GM12865 (cell line): ENCODE measurements around the gene TBL1XR1.
A peak's percentile ranks its signal among the peaks of the same experiment; 100 is the strongest.

Experiments
- DNase-seq: peaks from one replicate; pipeline ENCODE4 v3.0.0; 2010; ENCODE audit warnings: low read depth
- H3K4me3 ChIP-seq: 2 replicates; pipeline ENCODE4 v1.5.1; 2011; ENCODE audit warnings: mild to moderate bottlenecking, low read depth, low read length, control low read depth
- TF ChIP-seq, protein P1 (sequence below): IDR thresholded peaks from 2 replicates; pipeline ENCODE4 v1.5.1; 2011; ENCODE audit warnings: low read length, control low read depth, low read depth, inconsistent platforms; ENCODE audit not compliant: insufficient read depth; ENCODE audit errors: missing control alignments

The TBL1XR1 gene

GRCh38 chr3:177197041-177197726 is at the start of gene TBL1XR1:
Gene TBL1XR1, minus strand, starts transcription at chr3:177197482. Its CDS starts 132,505 bp downstream, at chr3:177064977.
- H3K4me3 ChIP-seq: peak within 1 kb of the TSS; percentile 74
- DNase-seq: peak; percentile 95
- TF ChIP-seq, protein P1, sequence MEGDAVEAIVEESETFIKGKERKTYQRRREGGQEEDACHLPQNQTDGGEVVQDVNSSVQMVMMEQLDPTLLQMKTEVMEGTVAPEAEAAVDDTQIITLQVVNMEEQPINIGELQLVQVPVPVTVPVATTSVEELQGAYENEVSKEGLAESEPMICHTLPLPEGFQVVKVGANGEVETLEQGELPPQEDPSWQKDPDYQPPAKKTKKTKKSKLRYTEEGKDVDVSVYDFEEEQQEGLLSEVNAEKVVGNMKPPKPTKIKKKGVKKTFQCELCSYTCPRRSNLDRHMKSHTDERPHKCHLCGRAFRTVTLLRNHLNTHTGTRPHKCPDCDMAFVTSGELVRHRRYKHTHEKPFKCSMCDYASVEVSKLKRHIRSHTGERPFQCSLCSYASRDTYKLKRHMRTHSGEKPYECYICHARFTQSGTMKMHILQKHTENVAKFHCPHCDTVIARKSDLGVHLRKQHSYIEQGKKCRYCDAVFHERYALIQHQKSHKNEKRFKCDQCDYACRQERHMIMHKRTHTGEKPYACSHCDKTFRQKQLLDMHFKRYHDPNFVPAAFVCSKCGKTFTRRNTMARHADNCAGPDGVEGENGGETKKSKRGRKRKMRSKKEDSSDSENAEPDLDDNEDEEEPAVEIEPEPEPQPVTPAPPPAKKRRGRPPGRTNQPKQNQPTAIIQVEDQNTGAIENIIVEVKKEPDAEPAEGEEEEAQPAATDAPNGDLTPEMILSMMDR: no peak

DNA sequence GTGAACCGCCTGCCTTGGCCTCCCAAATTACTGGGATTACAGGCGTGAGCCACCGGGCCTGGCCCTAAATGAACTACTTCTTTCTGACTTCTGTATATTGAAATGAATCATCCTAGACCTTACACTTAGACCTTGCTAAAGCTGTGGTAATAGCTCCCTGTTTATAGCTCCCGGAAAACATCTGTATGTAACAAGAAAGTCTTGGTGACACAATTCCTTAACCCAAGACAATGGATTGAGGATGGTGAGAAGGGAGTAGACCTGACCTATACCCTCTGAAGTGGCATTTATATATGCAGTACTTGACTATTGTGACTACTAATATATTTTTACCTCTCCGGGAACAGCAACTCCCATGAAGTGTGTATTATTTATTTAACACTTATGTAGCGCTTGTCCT is 48.0 kb upstream of the TBL1XR1 start:
- H3K4me3 ChIP-seq: no peak overlapping the region
- no peak for DNase-seq
- TF ChIP-seq, protein P1: no peak

GRCh38 chr3:177244606-177245005 is 47.3 kb upstream of the TBL1XR1 start:
- TF ChIP-seq, protein P1: no peak
- DNase-seq: no peak
- no peak overlapping the region for H3K4me3 ChIP-seq

DNA sequence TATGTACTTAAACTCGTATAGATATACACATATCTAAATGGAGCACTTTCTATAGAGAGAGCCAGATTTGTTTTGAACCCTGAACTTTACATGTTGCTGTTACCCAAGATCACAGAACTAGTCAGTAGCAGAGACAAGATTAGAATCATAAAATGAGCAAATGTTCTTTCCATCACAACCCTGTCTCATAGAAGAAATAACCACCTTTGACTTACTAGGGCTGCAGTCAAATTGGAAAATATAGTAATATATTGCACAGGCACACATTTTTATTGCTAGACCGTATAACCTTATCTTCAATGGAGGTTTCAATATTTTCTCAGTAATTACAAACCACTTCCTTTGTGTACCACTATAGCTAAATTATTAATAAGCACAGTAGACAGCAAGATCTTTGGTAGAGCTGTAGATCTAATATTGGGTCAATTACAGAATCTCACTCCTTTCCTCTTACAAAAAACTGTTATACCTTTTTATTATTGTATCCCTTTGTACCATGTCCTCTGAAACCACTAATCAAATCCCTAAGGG is 41.5 kb upstream of the TBL1XR1 start:
- TF ChIP-seq, protein P1: no peak
- no peak overlapping the region for H3K4me3 ChIP-seq
- no peak for DNase-seq

GRCh38 chr3:177237206-177237605 is 39.9 kb upstream of the TBL1XR1 start:
- TF ChIP-seq, protein P1: no peak
- DNase-seq: no peak
- no peak overlapping the region for H3K4me3 ChIP-seq

DNA sequence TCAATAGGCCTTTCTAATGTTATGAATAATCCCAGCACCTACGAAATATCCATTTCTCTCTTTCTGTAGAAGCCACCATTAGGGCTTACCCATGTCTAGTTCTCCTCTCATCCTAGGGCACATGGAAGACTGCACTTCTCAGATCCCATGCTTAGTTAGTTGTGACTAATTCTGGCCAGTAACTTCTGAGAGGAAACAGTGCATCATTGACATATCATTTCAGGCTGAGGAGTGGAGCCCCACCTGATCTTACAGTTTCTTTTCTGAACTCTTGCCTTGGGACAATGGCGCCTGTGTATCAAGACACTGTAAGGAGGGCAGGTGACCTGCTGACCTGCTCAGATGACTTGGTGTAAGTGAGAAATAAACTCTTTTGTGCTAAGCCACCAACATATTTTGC is 39.4 kb upstream of the TBL1XR1 start:
- TF ChIP-seq, protein P1: no peak
- no peak overlapping the region for H3K4me3 ChIP-seq
- DNase-seq: no peak

DNA sequence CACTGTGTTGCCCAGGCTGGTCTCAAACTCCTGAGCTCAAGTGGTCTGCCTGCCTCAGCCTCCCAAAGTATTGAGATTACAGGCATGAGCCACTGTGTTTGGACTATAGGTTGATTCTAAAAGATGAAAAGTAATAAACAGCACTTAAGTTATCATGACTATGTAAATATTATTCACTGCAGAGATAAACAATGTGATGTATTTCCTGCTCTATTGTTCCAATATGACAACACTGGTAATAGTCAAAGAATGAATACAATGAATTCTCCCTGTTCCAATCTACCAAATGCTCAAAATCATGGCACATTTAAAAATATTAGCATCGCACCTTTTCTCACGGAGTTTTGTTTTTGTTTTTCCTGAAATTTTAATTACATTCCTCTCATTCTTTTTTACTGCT is 36.8 kb upstream of the TBL1XR1 start:
- TF ChIP-seq, protein P1: no peak
- no peak overlapping the region for H3K4me3 ChIP-seq
- no peak for DNase-seq
